Osteocyte (in vitro differentiated cells): ENCODE measurements around the gene ZNF384. TPM values are rescaled to one million over a fixed set of nuclear protein-coding genes. Genes with fewer than 3 reads are reported as not detected.

Experiments
- DNase-seq: peaks from one replicate; pipeline ENCODE4 v3.0.0; 2021; ENCODE audit warnings: mixed read lengths; ENCODE audit not compliant: unreplicated experiment; ENCODE audit errors: extremely low spot score
- H3K27ac Mint-ChIP-seq: one replicate; pipeline ENCODE4 v1.8.0; 2021; ENCODE audit warnings: mild to moderate bottlenecking, mixed read lengths; ENCODE audit not compliant: unreplicated experiment
- H3K27me3 Mint-ChIP-seq: one replicate; pipeline ENCODE4 v1.8.0; 2021; ENCODE audit warnings: mixed read lengths; ENCODE audit not compliant: unreplicated experiment
- H3K36me3 Mint-ChIP-seq: one replicate; pipeline ENCODE4 v1.8.0; 2021; ENCODE audit warnings: mixed read lengths; ENCODE audit not compliant: unreplicated experiment
- H3K4me1 Mint-ChIP-seq: one replicate; pipeline ENCODE4 v1.8.0; 2021; ENCODE audit warnings: mixed read lengths; ENCODE audit not compliant: unreplicated experiment
- H3K4me3 Mint-ChIP-seq: one replicate; pipeline ENCODE4 v1.8.0; 2021; ENCODE audit warnings: mild to moderate bottlenecking, moderate library complexity, mixed read lengths; ENCODE audit not compliant: unreplicated experiment
- H3K9me3 Mint-ChIP-seq: one replicate; pipeline ENCODE4 v1.8.0; 2021; ENCODE audit warnings: mixed read lengths; ENCODE audit not compliant: unreplicated experiment
- total RNA-seq: library from RNA; stranded (reverse); gene quantifications from 2 replicates; pipeline ENCODE4 v1.2.1, GENCODE V29; 2021
- TF ChIP-seq, protein P1 (sequence below): fragments of 200-600 bp; sonication (generic); IDR thresholded peaks from 2 replicates; pipeline ENCODE4 v1.5.0; 2021; ENCODE audit warnings: antibody characterized with exemption, mild to moderate bottlenecking, moderate library complexity

The ZNF384 gene
- total RNA-seq, 1 donor from 2014 or later = 66.6 TPM

GRCh38 chr12:6685814-6686213 is 3.4 kb downstream of the ZNF384 start:
- H3K4me3 Mint-ChIP-seq = no peak overlapping the region
- H3K9me3 Mint-ChIP-seq = no peaks in the 10 kb centered on the region
- TF ChIP-seq, protein P1, sequence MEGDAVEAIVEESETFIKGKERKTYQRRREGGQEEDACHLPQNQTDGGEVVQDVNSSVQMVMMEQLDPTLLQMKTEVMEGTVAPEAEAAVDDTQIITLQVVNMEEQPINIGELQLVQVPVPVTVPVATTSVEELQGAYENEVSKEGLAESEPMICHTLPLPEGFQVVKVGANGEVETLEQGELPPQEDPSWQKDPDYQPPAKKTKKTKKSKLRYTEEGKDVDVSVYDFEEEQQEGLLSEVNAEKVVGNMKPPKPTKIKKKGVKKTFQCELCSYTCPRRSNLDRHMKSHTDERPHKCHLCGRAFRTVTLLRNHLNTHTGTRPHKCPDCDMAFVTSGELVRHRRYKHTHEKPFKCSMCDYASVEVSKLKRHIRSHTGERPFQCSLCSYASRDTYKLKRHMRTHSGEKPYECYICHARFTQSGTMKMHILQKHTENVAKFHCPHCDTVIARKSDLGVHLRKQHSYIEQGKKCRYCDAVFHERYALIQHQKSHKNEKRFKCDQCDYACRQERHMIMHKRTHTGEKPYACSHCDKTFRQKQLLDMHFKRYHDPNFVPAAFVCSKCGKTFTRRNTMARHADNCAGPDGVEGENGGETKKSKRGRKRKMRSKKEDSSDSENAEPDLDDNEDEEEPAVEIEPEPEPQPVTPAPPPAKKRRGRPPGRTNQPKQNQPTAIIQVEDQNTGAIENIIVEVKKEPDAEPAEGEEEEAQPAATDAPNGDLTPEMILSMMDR = no peak
- H3K27me3 Mint-ChIP-seq = no peaks in the 10 kb centered on the region
- peaks cover 35% of the 10 kb centered on the region for H3K4me1 Mint-ChIP-seq
- no peak for DNase-seq
- no peak overlapping the region for H3K27ac Mint-ChIP-seq
- peaks cover 5% of the 10 kb centered on the region for H3K36me3 Mint-ChIP-seq

DNA sequence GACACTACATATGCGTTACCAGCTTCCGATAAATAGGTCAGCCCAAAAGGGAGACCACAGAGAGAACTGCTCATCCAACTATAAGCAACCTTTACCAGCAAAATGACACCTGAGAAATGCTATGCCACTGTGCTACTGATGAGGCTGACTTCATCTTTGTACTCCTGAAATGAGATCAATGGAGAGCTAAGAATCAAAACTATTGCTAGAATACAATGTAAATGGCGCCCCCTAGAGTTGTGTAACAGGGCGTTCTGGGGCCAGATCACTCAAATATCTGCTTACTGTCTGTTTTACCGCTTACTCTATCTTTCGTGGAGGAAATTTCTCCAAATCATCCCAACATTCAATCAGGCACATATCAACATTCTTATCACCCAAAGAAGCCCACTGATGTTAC is 4.6 kb downstream of the ZNF384 start:
- Mint-ChIP-seq H3K4me3 (no peak overlapping the region), H3K27ac (no peak overlapping the region), H3K4me1 (peaks cover 27% of the 10 kb centered on the region), H3K27me3 (no peaks in the 10 kb centered on the region), H3K9me3 (no peaks in the 10 kb centered on the region), H3K36me3 (peaks cover 7% of the 10 kb centered on the region)
- TF ChIP-seq, protein P1 = peak; percentile 60
- DNase-seq = no peak

DNA sequence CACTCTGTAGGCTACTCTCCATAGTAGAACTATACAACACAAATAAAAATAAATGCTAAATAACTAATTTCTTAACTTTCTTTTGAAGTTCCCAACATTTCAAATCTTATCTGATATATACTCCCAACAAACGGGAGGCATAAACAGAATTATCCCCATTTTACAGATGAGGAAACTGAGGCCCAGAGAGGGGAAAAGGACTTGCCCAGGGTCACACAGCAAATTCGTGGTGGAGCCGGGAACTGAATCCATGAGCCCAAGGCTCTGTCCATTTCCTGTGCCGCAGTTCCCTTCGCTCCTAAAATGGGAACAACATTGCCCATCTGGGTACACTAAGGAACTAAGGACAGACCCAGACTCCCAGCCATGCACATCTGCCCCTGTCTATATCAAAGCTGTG is 12.2 kb downstream of the ZNF384 start:
- Mint-ChIP-seq H3K36me3 (peaks cover 56% of the 10 kb centered on the region), H3K27ac (no peak overlapping the region)

GRCh38 chr12:6672143-6672542 is 17.0 kb downstream of the ZNF384 start:
- no peak for DNase-seq
- no peaks in the 10 kb centered on the region for H3K27me3 Mint-ChIP-seq
- peaks cover 70% of the 10 kb centered on the region for H3K36me3 Mint-ChIP-seq
- H3K9me3 Mint-ChIP-seq = no peaks in the 10 kb centered on the region
- TF ChIP-seq, protein P1 = no peak
- H3K4me3 Mint-ChIP-seq = no peak overlapping the region
- H3K27ac Mint-ChIP-seq = no peak overlapping the region
- no peaks in the 10 kb centered on the region for H3K4me1 Mint-ChIP-seq

More for the DNA sequence above, 12.2 kb downstream of the ZNF384 start:
- no peaks in the 10 kb centered on the region for H3K4me1 Mint-ChIP-seq
- DNase-seq = no peak
- no peaks in the 10 kb centered on the region for H3K27me3 Mint-ChIP-seq
- H3K4me3 Mint-ChIP-seq = no peak overlapping the region
- H3K9me3 Mint-ChIP-seq = no peaks in the 10 kb centered on the region
- TF ChIP-seq, protein P1 = no peak

GRCh38 chr12:6667559-6668210 is 21.5 kb downstream of the ZNF384 start:
- Mint-ChIP-seq H3K4me3 (no peak overlapping the region), H3K27ac (no peak overlapping the region), H3K4me1 (peaks cover 10% of the 10 kb centered on the region), H3K27me3 (no peaks in the 10 kb centered on the region), H3K9me3 (no peaks in the 10 kb centered on the region), H3K36me3 (peaks cover 47% of the 10 kb centered on the region)
- no peak for DNase-seq
- TF ChIP-seq, protein P1 = no peak
